ENCODE results near the gene NAT9.

Gene NAT9

DNA sequence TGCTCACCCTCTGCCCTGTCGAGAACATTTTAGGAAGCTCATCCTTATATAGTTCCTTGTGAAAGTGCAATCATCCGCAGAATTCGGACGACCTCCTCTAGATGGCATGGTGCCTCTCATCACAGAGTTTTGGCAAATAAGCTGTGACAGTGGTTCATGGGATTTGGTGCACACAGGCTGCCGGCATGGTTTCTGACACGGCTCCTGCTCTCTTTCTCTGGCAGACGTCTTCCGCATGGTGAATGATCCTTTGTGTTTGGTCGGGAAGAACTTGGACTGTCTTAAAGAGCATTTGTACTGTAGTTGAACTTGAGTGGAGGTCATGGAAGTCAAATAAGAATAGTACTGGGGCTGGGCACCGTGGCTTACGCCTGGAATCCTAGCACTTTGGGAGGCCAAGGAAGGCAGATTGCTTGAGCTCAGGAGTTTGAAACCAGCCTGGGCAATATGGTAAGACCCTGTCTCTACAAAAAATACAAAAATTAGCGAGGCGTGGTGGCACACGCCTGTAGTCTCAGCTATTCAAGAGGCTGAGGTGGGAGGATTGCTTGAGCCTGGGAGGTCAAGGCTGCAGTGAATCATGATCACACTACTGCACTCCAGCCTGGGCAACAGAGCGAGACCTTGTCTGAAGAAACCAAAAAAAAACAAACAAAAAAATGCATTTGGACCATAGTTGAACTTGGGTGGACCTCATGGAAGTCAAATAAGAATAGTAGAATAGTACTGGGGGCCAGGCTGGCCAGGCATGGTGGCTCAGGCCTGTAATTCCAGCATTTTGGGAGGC is 34.7 kb upstream of the NAT9 start:
- no peak for DNase-seq (ENCODE audit: low read depth)
- no peak overlapping the region for H3K4me3 ChIP-seq (ENCODE audit: low read length)
- TF ChIP-seq, protein P1, sequence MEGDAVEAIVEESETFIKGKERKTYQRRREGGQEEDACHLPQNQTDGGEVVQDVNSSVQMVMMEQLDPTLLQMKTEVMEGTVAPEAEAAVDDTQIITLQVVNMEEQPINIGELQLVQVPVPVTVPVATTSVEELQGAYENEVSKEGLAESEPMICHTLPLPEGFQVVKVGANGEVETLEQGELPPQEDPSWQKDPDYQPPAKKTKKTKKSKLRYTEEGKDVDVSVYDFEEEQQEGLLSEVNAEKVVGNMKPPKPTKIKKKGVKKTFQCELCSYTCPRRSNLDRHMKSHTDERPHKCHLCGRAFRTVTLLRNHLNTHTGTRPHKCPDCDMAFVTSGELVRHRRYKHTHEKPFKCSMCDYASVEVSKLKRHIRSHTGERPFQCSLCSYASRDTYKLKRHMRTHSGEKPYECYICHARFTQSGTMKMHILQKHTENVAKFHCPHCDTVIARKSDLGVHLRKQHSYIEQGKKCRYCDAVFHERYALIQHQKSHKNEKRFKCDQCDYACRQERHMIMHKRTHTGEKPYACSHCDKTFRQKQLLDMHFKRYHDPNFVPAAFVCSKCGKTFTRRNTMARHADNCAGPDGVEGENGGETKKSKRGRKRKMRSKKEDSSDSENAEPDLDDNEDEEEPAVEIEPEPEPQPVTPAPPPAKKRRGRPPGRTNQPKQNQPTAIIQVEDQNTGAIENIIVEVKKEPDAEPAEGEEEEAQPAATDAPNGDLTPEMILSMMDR (conservative IDR thresholded peaks at IDR 0.05; ENCODE audit: low read length), result no peak

DNA sequence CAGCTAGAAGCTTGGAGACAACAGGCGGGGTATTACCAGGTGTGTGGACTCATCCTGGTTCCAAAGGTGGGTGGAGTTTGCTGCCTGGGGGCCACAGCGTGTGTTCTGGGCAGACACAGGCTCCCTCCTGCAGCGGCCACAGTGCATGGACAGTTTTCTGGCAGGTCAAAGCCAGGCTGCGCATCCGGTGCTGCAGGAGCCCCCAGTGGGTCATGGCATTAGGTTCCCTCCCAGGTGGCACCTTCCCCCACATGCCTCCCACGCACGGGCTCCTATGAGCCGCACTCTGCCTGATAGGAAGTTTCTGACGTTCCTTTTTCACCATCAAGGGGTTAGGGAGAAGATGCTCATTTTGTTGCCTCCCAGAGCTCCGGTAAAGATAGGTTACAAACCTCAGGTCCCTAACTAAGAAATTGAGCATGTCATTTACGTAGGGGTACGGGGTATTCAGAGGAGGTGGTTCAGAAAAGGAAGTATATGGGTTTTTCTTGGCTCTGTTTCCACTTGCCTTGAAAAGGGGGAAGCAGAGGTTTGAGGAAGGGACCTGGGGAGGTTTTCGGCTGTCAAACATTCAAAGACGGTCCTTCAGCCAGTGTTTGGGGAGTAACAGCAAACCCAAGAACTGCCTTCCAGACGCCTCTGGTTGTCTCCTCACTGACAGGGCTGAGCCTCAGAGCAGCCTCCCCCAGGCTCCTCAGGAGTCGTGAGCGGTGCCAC is 32.7 kb upstream of the NAT9 start:
- no peak for DNase-seq (ENCODE audit: low read depth)
- H3K4me3 ChIP-seq (ENCODE audit: low read length), result no peak overlapping the region
- TF ChIP-seq, protein P1 (conservative IDR thresholded peaks at IDR 0.05; ENCODE audit: low read length), result no peak

DNA sequence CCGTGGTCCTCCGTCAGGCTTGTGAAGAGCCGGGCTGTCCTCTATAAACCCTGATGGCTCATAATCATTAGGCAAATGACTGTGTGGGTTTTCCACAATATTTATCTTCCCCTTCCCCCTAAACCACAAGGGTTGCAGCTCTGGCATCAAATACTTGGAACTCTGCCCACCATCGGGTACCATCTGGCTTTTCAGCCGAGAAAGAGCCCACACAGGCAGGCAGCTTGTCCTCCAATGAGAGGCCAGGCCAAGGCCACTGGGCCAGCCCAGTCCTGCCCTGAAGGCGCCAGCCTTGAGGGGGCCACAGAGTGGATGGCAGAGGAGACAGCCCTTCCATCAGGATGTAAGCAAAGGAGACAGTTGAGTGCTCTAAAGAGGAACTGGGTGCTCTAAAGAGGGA is 31.8 kb upstream of the NAT9 start:
- DNase-seq (ENCODE audit: low read depth), result no peak
- TF ChIP-seq, protein P1 (conservative IDR thresholded peaks at IDR 0.05; ENCODE audit: low read length), result no peak

GRCh38 chr17:74807441-74807840 is 31.3 kb upstream of the NAT9 start:
- H3K4me3 ChIP-seq (ENCODE audit: low read length), result no peak overlapping the region
- TF ChIP-seq, protein P1 (conservative IDR thresholded peaks at IDR 0.05; ENCODE audit: low read length), result no peak
- DNase-seq (ENCODE audit: low read depth), result no peak

More for the DNA sequence above, 31.8 kb upstream of the NAT9 start:
- H3K4me3 ChIP-seq (ENCODE audit: low read length), result no peak overlapping the region

GRCh38 chr17:74806334-74806733 is 30.2 kb upstream of the NAT9 start:
- TF ChIP-seq, protein P1 (conservative IDR thresholded peaks at IDR 0.05; ENCODE audit: low read length), result no peak
- H3K4me3 ChIP-seq (ENCODE audit: low read length), result no peak overlapping the region
- DNase-seq (ENCODE audit: low read depth), result no peak

DNA sequence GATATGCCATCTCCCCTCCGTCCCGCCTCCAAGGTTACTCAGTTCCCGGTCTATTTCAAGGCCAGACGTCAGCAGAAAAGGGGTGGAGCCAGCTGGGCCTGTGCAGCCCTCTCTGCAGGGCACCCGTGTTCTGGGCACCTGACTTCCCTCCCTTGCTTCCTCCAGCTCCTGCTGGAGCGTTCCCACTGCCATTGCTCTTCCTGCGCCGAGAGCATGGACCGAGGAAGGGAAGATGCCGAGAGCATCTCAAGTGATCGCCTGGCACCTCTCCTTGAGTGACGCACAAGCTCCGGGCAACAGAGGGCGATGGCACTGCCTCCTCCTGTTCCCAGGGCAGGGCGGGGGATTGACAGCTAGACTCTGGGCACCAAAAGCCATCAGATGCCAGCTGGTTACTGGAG is 29.4 kb upstream of the NAT9 start:
- DNase-seq (ENCODE audit: low read depth), result no peak
- TF ChIP-seq, protein P1 (conservative IDR thresholded peaks at IDR 0.05; ENCODE audit: low read length), result no peak
- no peak overlapping the region for H3K4me3 ChIP-seq (ENCODE audit: low read length)

DNA sequence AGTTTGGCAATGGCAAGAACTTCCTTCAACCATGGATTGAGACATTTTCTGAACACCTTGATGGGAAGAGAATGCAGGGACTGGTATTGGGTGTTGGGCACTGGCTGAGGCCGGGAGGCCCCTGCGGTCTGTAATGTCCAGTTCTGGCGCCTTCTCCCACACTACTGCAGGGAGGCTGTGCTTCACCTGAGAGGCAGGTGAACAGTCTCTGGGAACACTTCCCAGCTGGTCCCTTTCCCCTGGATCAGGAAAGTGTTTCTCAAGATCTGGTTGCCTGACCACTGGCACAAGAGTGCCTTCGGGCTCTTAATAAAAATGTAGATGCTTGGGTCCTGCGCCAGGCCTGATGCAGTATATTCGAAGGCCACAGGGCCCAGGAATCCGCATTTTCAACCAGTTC is 28.5 kb upstream of the NAT9 start:
- H3K4me3 ChIP-seq (ENCODE audit: low read length), result no peak overlapping the region
- TF ChIP-seq, protein P1 (conservative IDR thresholded peaks at IDR 0.05; ENCODE audit: low read length), result no peak
- DNase-seq (ENCODE audit: low read depth), result no peak
